ENCODE measurements around the gene PPP1R16B.

- no peak for TF ChIP-seq CTCF (IDR thresholded peaks at IDR 0.05)
- no peak for TF ChIP-seq POLR2A (IDR thresholded peaks at IDR 0.05)
These were observed 13.6 kb upstream of the PPP1R16B start for GRCh38 chr20:38791940-38792339.
